Right lobe of liver (tissue), 4 donors: ENCODE data around the gene FAM181A.

Experiments
- POLR2A ChIP-seq: fragments of 450-650 bp; IDR thresholded peaks from one replicate; pipeline ENCODE4 v1.6.1; 2017; ENCODE audit warnings: antibody characterized with exemption, mild to moderate bottlenecking
- TF ChIP-seq, protein P1 (sequence below), 4 donors: fragments of 200-600 bp in 3 of 4; fragments of 450-650 bp in 1 of 4; IDR thresholded peaks; one replicate each; pipeline versions ENCODE4 v1.5.1 to v1.8.0; 2016 to 2022; ENCODE audit warnings: antibody characterized with exemption in 4 of 4, mild to moderate bottlenecking in 2 of 4
- donor health status: DM: no; HTN: no; CAD: no.
- donor health status: DM: no; HTN: no; CAD: no.
- donor health status: DM: no; HTN: yes; CAD: no.

DNA sequence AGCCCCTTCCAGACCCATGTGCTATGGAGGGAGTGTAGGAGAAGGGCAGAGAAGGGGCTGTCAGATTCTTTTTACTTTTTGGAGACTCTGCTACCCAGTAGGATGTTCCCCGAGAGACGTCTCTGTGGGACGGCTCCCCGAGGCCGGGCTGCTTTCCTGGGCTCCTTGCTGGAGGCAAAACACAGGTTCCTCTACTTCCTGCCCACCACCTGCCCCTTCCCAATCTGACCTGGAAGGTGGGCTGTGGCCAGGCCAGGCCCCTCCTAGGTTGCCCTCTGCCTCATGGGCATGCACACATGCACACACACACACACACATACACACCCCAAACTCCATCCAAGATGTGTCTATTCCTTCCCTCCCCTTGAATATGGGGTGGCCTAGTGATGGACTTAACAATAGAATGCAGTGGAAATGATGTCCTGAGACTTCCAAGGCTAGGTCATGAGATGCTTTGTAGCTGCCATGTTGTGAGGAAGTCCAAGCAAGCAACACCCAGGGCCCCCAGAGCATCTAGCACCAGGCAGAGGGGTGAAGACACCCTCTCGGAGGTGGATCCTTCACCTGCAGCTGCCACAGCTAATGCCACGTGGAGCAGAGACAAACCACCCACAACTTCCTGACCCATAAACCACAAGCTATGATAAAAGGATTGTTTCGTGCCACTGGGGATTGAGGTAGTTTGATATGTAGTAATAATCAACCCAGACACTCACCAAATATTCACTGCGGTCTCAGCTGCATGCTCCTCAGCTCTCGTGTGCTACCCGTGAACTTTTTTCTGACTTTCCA, 50.8 kb downstream of the FAM181A start:
- TF ChIP-seq, protein P1, sequence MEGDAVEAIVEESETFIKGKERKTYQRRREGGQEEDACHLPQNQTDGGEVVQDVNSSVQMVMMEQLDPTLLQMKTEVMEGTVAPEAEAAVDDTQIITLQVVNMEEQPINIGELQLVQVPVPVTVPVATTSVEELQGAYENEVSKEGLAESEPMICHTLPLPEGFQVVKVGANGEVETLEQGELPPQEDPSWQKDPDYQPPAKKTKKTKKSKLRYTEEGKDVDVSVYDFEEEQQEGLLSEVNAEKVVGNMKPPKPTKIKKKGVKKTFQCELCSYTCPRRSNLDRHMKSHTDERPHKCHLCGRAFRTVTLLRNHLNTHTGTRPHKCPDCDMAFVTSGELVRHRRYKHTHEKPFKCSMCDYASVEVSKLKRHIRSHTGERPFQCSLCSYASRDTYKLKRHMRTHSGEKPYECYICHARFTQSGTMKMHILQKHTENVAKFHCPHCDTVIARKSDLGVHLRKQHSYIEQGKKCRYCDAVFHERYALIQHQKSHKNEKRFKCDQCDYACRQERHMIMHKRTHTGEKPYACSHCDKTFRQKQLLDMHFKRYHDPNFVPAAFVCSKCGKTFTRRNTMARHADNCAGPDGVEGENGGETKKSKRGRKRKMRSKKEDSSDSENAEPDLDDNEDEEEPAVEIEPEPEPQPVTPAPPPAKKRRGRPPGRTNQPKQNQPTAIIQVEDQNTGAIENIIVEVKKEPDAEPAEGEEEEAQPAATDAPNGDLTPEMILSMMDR (IDR thresholded peaks at IDR 0.05) = no peak
- no peak for TF ChIP-seq POLR2A
